ENCODE data around the gene MEN1.
"Not testable (repeated sequence)": the region's sequence is repeated elsewhere in the genome, so short reads cannot be mapped to it uniquely, and the experiment has no call there.

The MEN1 gene

GRCh38 chr11:64831411-64831891, 21.1 kb upstream of the MEN1 start:
- DNase-seq, result no peak

DNA sequence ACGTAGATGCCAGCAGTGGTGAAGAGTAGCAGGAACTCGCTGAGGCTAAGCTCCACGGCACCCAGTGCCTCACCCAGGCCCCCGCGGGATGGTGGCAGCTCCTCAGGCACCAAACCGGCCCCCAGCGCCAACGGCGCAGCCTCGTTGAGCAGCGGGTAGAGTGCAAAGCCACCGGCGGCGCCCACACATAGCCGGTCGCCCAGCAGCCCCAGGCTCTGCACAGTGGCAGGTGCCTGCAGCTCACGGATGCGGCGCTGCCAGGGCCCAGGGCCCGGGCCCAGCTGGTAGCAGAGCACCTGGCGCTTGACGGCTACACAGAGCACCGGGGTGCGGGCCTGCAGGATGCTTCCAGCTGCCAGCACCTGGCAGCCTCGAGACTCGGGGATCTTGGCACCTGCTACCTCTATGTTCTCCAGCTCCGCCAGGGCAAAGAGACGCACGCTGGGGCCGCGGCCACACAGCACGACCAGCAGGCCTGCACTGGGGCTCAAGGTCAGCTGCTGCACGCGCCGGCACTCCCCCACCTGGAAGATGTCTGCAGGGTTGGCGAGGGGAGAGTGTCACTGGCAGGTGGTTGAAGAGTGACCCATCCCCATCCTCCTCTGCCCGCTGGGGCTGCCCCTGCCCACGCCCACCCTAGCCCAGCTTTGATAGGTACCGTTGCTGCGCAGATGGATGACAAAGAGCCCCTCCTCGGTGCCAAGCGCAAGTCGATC, 19.3 kb upstream of the MEN1 start:
- DNase-seq, result no peak

GRCh38 chr11:64827451-64827839, 17.1 kb upstream of the MEN1 start:
- no peak for DNase-seq

DNA sequence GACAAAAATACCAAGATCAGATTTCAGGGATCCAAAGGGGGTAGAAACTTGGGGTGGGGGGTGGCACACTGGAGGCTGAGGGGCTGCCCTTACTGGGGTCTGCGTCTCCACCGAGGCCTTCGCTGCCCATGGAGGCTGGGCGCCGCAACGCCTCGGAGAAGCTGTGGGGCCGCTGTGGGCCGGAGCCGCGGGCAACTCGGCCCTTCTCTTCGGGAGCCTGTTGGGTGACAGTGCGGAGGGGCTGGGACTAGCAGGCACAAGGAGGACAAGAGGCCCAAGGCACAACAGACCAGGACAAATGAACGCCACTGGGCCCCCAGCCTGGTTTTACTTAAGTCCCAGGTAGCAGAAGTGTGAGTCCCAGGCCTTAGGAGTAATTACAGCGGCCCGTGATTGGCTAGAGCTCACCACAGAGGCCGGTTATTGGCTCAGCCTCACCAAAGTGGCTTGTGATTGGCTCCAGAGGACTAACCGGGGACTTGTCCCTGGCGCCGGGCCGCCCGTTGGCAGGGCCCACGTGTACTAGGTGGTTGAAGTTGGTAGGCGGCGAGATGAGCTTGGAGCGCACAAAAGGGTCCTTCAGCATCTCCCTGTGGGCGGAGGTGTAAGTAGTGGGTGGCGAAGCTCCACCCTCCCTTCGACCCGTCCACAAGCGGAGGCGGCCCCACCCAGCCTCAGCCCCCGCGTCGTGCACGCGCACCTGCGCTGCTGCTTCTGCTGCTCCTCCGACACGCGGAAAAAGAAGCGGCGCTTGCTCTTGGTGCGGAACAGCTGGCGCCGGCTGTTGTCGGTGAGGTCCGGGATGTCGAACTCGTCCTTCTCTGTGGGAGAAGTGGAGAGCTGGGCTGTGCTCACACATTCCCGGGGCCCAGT, 16.5 kb upstream of the MEN1 start:
- DNase-seq, result no peak

DNA sequence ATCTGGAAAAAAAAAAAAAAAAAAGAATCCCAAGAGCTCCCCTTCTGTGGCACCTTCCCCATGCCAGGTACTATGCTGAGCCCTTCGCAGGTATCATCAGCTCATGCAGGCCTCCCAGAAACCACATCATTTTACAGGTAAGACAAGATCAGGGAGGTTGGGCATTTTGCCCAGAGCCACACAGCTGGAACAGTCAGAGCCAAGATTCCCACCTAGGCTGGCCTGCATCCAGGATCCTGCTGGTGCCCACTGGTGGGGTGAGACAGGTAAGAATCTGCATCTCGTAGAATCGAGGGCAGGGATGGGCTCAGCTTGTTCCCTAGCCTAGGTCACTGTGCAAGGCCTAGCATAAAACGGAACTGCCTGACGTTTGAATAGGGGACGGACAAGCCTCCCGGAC, 15.7 kb upstream of the MEN1 start:
- no peak for DNase-seq

- no peak for DNase-seq
Measured at GRCh38 chr11:64823568-64824119, 13.3 kb upstream of the MEN1 start.

DNA sequence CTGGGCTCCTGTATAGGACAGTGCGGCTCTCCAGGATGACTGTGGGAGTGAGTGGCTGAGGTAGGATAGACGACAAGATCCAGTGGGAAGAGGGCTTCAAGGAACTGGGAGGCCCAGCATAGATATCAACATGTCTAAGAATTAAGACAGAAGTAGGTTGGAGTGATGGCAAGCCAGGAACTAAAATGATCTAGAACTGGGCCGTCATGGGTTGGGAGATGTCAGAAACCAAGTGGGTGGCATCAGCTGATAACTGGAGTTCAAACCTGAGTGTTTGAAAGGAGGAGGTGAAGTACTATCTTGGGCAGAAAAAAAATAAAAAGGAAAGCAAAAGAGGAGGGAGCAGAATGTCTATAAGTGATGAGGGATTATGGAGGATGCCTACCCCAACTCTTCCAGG, 7.1 kb upstream of the MEN1 start:
- DNase-seq, result no peak

DNA sequence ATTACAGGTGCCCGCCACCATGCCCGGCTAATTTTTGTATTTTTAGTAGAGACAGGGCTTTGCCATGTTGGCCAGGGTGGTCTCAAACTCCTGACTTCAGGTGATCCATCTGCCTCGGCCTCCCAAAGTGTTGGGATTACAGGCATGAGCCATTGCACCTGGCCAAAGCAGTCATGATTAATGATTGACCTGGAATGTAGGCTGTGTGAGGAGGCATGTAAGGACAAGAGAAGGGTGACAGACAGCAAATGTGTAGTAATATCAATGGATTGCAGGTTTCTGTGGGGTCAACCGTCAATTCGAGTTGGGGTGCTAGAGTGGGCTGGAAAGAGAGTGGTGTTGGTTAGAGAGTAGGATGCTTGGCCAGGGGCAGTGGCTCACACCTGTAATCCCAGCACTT, 5.1 kb upstream of the MEN1 start:
- DNase-seq, result not testable (repeated sequence)

- no peak for DNase-seq
Measured at GRCh38 chr11:64814712-64815187, 4.4 kb upstream of the MEN1 start.

DNA sequence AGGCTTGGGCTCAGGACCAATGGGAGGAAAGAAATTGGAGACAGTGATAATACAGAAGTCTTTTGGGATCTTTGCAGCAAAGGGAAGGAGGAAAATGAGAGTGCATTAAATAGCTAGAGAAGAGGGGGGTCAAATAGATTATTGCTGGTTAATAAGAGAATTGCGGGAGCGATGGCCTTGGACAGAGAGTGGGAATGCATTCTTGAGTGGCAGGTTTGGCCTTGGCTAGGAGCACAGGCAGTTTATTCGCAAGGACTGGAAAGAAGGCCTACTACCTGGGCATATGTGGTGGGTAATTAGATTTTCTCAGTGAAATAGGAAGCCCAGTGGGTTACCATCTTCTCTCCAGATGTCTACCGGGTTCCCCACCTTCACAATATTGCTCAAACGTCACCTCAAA, 3.5 kb upstream of the MEN1 start:
- DNase-seq, result no peak

GRCh38 chr11:64810891-64811272, 531 bp upstream of the MEN1 start:
- no peak for DNase-seq

DNA sequence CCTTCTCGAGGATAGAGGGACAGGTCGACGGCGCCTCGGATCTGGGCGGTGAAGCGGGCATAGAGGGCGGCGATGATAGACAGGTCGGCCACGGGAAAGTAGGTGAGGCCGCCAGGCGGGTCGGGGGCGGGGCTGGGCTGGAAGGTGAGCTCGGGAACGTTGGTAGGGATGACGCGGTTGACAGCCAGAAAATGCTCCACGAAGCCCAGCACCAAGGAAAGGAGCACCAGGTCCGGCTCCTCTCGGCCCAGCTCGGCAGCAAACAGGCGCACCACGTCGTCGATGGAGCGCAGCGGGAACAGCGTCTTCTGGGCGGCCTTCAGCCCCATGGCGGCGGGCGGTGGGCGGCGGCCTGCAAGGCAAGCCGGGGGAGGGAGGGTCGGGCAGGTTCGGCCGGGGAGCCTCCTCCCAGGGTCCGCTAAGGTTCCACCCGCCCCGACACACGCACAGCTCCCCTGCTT, 540 bp downstream of the MEN1 start:
- no peak for DNase-seq

DNA sequence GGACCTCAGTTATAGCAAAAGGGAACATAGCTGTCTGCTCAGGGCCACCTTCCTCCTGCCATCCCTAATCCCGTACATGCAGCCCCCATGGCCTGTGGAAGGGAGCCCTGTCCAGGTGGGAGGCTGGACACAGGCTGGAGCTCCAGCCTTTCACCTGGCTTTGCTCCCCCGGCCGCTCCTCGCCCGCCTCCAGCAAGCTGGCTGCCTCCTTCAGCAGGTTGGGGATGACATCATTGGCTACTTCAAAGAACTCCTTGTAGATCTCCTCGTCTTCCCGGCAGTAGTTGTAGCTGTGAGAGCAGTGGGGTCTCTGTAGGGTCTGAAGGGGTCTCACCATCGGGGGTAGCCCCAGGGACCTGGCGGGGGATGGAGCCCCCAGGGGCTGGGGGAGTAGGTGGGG, 4.9 kb downstream of the MEN1 start:
- no peak for DNase-seq

GRCh38 chr11:64804346-64805210, 5.8 kb downstream of the MEN1 start:
- DNase-seq, result no peak

DNA sequence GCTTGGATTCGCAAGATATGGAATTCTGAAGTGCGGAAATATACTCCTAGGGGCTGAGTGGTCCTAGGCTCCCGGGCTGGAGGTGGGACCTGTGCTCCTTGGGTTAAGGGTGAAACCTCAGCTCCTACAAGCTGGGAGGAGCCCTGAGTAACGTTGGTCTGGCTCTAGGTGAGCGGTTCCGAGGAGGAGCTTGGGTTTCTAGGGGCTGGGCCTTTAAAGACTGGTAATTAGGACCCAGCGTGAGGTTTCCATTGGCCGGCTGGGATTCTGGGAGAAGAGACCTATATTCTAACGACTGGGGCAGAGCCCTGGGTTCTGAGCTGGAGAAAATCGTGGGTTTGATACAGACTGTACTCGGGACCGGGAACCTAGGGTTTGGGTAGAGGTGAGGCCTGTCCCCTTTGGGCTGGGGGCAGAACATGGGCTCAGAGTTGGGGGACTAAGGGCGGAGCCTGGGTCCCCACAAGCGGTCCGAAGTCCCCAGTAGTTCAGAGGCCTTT, 6.5 kb downstream of the MEN1 start:
- DNase-seq, result no peak

- peak; percentile 91 for DNase-seq
Measured at GRCh38 chr11:64803158-64803845, 7.0 kb downstream of the MEN1 start, which contains the start of gene MAP4K2. MAP4K2 (minus strand) TSS chr11:64803214; CDS start chr11:64803149, 65 bp downstream.

GRCh38 chr11:64802370-64803157, 7.8 kb downstream of the MEN1 start:
- peak; percentile 71 for DNase-seq

DNA sequence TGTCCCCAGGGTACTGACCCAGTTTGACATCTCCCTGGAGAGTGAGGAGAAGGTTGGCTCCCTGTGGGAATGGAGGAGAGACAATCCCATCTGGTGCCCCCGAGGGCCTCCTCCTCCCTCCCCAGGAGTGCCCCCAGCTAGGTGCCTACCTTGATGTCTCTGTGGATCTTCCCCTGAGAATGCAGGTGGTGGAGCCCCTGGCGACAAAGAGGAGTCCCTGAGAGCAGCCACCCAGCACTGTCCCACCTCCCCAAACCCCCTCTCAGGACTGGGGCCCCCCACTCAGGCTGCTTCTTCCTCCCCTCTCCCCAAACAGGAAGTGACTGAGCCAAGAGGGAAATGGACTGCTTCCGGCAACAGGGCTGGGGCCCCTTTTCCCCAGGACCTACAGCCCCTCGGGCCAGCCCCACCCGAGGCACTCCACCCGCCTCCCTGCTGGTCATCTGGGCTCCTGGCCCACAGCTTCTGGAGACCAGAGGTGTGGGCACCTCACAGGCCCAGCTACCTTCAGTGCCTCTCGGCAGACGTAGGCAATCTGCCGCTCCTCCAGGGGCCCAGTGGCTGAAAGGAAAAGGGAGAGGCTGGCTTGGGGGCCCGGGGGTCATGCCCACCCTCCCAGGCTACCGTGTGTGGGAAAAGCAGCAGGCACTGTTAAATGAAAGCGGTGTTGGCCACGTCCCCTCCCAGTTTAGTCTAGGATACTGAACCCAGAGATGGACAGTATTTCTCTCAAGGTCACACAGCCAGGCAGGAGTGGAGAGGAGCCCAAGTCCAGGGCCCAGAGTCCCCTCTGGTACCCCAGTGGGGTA, 8.6 kb downstream of the MEN1 start:
- no peak for DNase-seq

- no peak for DNase-seq
Measured at GRCh38 chr11:64801158-64801464, 9.2 kb downstream of the MEN1 start.

All from activated CD8-positive, alpha-beta memory T cell treated with anti-CD3 and anti-CD28 coated beads, Interleukin-2, amount 50 U/mL, for 48 hours (primary cell).